ENCODE data around the gene TMEM209.
"Not testable (repeated sequence)": the region's sequence is repeated elsewhere in the genome, so short reads cannot be mapped to it uniquely, and the experiment has no call there.

The TMEM209 gene

GRCh38 chr7:130141884-130142653 is 63.1 kb downstream of the TMEM209 start:
- DNase-seq = no peak

GRCh38 chr7:130141161-130141883 is 63.9 kb downstream of the TMEM209 start:
- peak; percentile 55 for DNase-seq

- DNase-seq = no peak
Observed at GRCh38 chr7:130140551-130141160, 64.5 kb downstream of the TMEM209 start.

GRCh38 chr7:130139193-130139960 is 65.8 kb downstream of the TMEM209 start:
- no peak for DNase-seq

- DNase-seq = no peak
Observed at GRCh38 chr7:130137207-130137606, 68.0 kb downstream of the TMEM209 start.

- DNase-seq = no peak
Observed at GRCh38 chr7:130136579-130137167, 68.5 kb downstream of the TMEM209 start.

- DNase-seq = no peak
Observed at GRCh38 chr7:130135208-130136205, 69.7 kb downstream of the TMEM209 start.

- DNase-seq = no peak
Observed at GRCh38 chr7:130134726-130135125, 70.5 kb downstream of the TMEM209 start.

- no peak for DNase-seq
Observed at GRCh38 chr7:130134106-130134636, 71.0 kb downstream of the TMEM209 start.

- no peak for DNase-seq
Observed at GRCh38 chr7:130133029-130133782, 72.0 kb downstream of the TMEM209 start.

GRCh38 chr7:130131964-130132875 is 73.0 kb downstream of the TMEM209 start:
- DNase-seq = no peak

GRCh38 chr7:130131191-130131834 is 73.9 kb downstream of the TMEM209 start:
- no peak for DNase-seq

- no peak for DNase-seq
Observed at GRCh38 chr7:130129011-130129411, 76.2 kb downstream of the TMEM209 start.

- DNase-seq = no peak
Observed at GRCh38 chr7:130127821-130128317, 77.3 kb downstream of the TMEM209 start.

GRCh38 chr7:130127404-130127803 is 77.8 kb downstream of the TMEM209 start:
- DNase-seq = no peak

- not testable (repeated sequence) for DNase-seq
Observed at GRCh38 chr7:130126840-130127239, 78.4 kb downstream of the TMEM209 start.

- DNase-seq = no peak
Observed at GRCh38 chr7:130124711-130125110, 80.5 kb downstream of the TMEM209 start.

GRCh38 chr7:130123501-130123900 is 81.7 kb downstream of the TMEM209 start:
- no peak for DNase-seq
